Measurements from ENCODE around the gene ACSS1. TPM values are rescaled to one million over a fixed set of nuclear protein-coding genes. Genes with fewer than 3 reads are reported as not detected.
A peak's percentile ranks its signal among the peaks of the same experiment; 100 is the strongest.

Gene ACSS1
- total RNA-seq, 1 experiment from 2014 or later: 2.3 TPM

- Histone ChIP-seq H4K20me1 (ENCODE audit: low read length) (no peaks in the 10 kb centered on the region), H3K4me2 (ENCODE audit: low read length) (peak overlapping the region; percentile 46), H3K4me1 (ENCODE audit: insufficient read depth, low read length) (peaks cover 22% of the 10 kb centered on the region), H3K9me3 (ENCODE audit: low read length) (0 out of 2 replicates have a peak, but pooled peaks cover 4% of the 10 kb centered on the region), H3K79me2 (ENCODE audit: low read length) (no peaks in the 10 kb centered on the region), H3K9me2 (replicated peaks; ENCODE audit: low read length) (no peaks in the 10 kb centered on the region), H3K27ac (ENCODE audit: low read length) (peak overlapping the region; percentile 48), H3K9ac (ENCODE audit: low read length) (no peak overlapping the region), H3K36me3 (ENCODE audit: low read depth, low read length) (no peaks in the 10 kb centered on the region), H3F3A (ENCODE audit: low read length, unreplicated experiment) (no peaks in the 10 kb centered on the region), H2AFZ (ENCODE audit: low read length) (no peak overlapping the region), H3K27me3 (ENCODE audit: low read length) (no peaks in the 10 kb centered on the region), H3K4me3 (ENCODE audit: low read length) (no peak overlapping the region)
- CTCF ChIA-PET: no interaction called here
- TF ChIP-seq CTCF (conservative IDR thresholded peaks at IDR 0.05; ENCODE audit: low read depth, low read length) (peak; percentile 55; the same call in 1 of the 2 replicates), EZH2 (IDR thresholded peaks at IDR 0.05; ENCODE audit: low read length, unreplicated experiment) (no peak)
- intact Hi-C loops (cut with micrococcal nuclease): no loop called here
- BruUV-seq (replicated peaks): no TSS peak
- POLR2A ChIA-PET (ENCODE audit: unreplicated experiment): no interaction called here
- DNase-seq (peak; percentile 98), ATAC-seq (peak; percentile 74)
Observed at GRCh38 chr20:25000268-25000801, 57.6 kb downstream of the ACSS1 start.

- no peak overlapping the region for H3K9ac ChIP-seq (ENCODE audit: low read length)
- CTCF ChIA-PET: no interaction called here
- H3K4me3 ChIP-seq (ENCODE audit: low read length): no peak overlapping the region
- H3K4me1 ChIP-seq (ENCODE audit: insufficient read depth, low read length): peaks cover 29% of the 10 kb centered on the region
- DNase-seq (no peak), ATAC-seq (no peak)
- no peaks in the 10 kb centered on the region for H3K79me2 ChIP-seq (ENCODE audit: low read length)
- H3F3A ChIP-seq (ENCODE audit: low read length, unreplicated experiment): no peaks in the 10 kb centered on the region
- no peaks in the 10 kb centered on the region for H3K9me2 ChIP-seq (replicated peaks; ENCODE audit: low read length)
- intact Hi-C loops (cut with micrococcal nuclease): loop anchor here (10.0 kb wide), 1 partner anchor 295 kb away; no protein-coding TSS in a partner anchor
- H3K27me3 ChIP-seq (ENCODE audit: low read length): no peaks in the 10 kb centered on the region
- no peaks in the 10 kb centered on the region for H4K20me1 ChIP-seq (ENCODE audit: low read length)
- 0 out of 2 replicates have a peak overlapping the region, but pooled peaks have one; percentile 46 for H3K4me2 ChIP-seq (ENCODE audit: low read length)
- TF ChIP-seq EZH2phosphoT487 (IDR thresholded peaks at IDR 0.05; ENCODE audit: borderline replicate concordance, low read length) (no peak), EZH2 (IDR thresholded peaks at IDR 0.05; ENCODE audit: low read length, unreplicated experiment) (no peak), CTCF (conservative IDR thresholded peaks at IDR 0.05; ENCODE audit: low read depth, low read length) (no peak)
- H2AFZ ChIP-seq (ENCODE audit: low read length): no peak overlapping the region
- no TSS peak for BruUV-seq (replicated peaks)
- no peak overlapping the region for H3K27ac ChIP-seq (ENCODE audit: low read length)
- POLR2A ChIA-PET (ENCODE audit: unreplicated experiment): no interaction called here
- H3K36me3 ChIP-seq (ENCODE audit: low read depth, low read length): no peaks in the 10 kb centered on the region
- H3K9me3 ChIP-seq (ENCODE audit: low read length): 0 out of 2 replicates have a peak, but pooled peaks cover 4% of the 10 kb centered on the region
Observed at GRCh38 chr20:24999568-24999967, 58.4 kb downstream of the ACSS1 start.

GRCh38 chr20:24998631-24999445 is 59.1 kb downstream of the ACSS1 start:
- Histone ChIP-seq H3K4me1 (ENCODE audit: insufficient read depth, low read length) (peaks cover 37% of the 10 kb centered on the region), H3K9ac (ENCODE audit: low read length) (no peak overlapping the region), H3K9me3 (ENCODE audit: low read length) (0 out of 2 replicates have a peak, but pooled peaks cover 4% of the 10 kb centered on the region), H2AFZ (ENCODE audit: low read length) (no peak overlapping the region), H3K9me2 (replicated peaks; ENCODE audit: low read length) (no peaks in the 10 kb centered on the region), H3K27ac (ENCODE audit: low read length) (no peak overlapping the region), H3F3A (ENCODE audit: low read length, unreplicated experiment) (no peaks in the 10 kb centered on the region), H3K27me3 (ENCODE audit: low read length) (no peaks in the 10 kb centered on the region), H3K79me2 (ENCODE audit: low read length) (no peaks in the 10 kb centered on the region), H3K4me3 (ENCODE audit: low read length) (no peak overlapping the region), H4K20me1 (ENCODE audit: low read length) (no peaks in the 10 kb centered on the region), H3K36me3 (ENCODE audit: low read depth, low read length) (no peaks in the 10 kb centered on the region), H3K4me2 (ENCODE audit: low read length) (no peak overlapping the region)
- intact Hi-C loops (cut with micrococcal nuclease): loop anchor here (10.0 kb wide), 1 partner anchor 296 kb away; no protein-coding TSS in a partner anchor
- ATAC-seq: no peak
- ChIA-PET CTCF (no interaction called here), POLR2A (ENCODE audit: unreplicated experiment) (no interaction called here)
- BruUV-seq (replicated peaks): no TSS peak
- no peak for DNase-seq
- TF ChIP-seq CTCF (conservative IDR thresholded peaks at IDR 0.05; ENCODE audit: low read depth, low read length) (no peak), EZH2phosphoT487 (IDR thresholded peaks at IDR 0.05; ENCODE audit: borderline replicate concordance, low read length) (no peak), EZH2 (IDR thresholded peaks at IDR 0.05; ENCODE audit: low read length, unreplicated experiment) (no peak)
